ENCODE data around the gene MLX.

- TF ChIP-seq, protein P1, sequence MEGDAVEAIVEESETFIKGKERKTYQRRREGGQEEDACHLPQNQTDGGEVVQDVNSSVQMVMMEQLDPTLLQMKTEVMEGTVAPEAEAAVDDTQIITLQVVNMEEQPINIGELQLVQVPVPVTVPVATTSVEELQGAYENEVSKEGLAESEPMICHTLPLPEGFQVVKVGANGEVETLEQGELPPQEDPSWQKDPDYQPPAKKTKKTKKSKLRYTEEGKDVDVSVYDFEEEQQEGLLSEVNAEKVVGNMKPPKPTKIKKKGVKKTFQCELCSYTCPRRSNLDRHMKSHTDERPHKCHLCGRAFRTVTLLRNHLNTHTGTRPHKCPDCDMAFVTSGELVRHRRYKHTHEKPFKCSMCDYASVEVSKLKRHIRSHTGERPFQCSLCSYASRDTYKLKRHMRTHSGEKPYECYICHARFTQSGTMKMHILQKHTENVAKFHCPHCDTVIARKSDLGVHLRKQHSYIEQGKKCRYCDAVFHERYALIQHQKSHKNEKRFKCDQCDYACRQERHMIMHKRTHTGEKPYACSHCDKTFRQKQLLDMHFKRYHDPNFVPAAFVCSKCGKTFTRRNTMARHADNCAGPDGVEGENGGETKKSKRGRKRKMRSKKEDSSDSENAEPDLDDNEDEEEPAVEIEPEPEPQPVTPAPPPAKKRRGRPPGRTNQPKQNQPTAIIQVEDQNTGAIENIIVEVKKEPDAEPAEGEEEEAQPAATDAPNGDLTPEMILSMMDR (IDR thresholded peaks at IDR 0.05): no peak
- no peak for TF ChIP-seq POLR2A (IDR thresholded peaks at IDR 0.05)
These were observed 13.1 kb downstream of the MLX start for GRCh38 chr17:42579794-42580551.

Data from heart left ventricle (tissue), 13 donors.